Thoracic aorta (tissue), 2 donors: ENCODE measurements around the gene POMGNT2. TPM values are rescaled to one million over a fixed set of nuclear protein-coding genes. Genes with fewer than 3 reads are reported as not detected.

Experiments used
- ATAC-seq: fragments of 150-250 bp; one replicate; pipeline ENCODE4 v1.8.0; 2017; ENCODE audit warnings: low read depth; ENCODE audit not compliant: insufficient number of reproducible peaks, low FRiP score
- DNase-seq: peaks from one replicate; pipeline ENCODE4 v3.0.0-alpha.2; 2020; ENCODE audit warnings: low spot score
- H3K27ac ChIP-seq, 2 donors: fragments of 200-600 bp; sonication (generic); 1 replicate in 1 of 2; 2 replicates in 1 of 2; pipeline ENCODE4 v1.5.1; 2016; ENCODE audit warnings: mild to moderate bottlenecking in 2 of 2, moderate library complexity in 2 of 2
- H3K27me3 ChIP-seq: fragments of 200-600 bp; sonication (generic); replicated peaks from 2 replicates; pipeline ENCODE4 v1.6.0; 2016; ENCODE audit warnings: mild to moderate bottlenecking; ENCODE audit not compliant: insufficient read depth
- H3K36me3 ChIP-seq: fragments of 200-600 bp; sonication (generic); one replicate; pipeline ENCODE4 v1.5.1; 2016
- H3K4me1 ChIP-seq, 2 donors: fragments of 200-600 bp; sonication (generic); 1 replicate in 1 of 2; 2 replicates in 1 of 2; pipeline versions ENCODE4 v1.5.1 to v1.6.0; 2016; ENCODE audit warnings: low read depth in 2 of 2, mild to moderate bottlenecking in 1 of 2; ENCODE audit not compliant: control insufficient read depth in 1 of 2
- H3K4me3 ChIP-seq: fragments of 200-600 bp; sonication (generic); 2 replicates; pipeline ENCODE4 v1.5.1; 2016; ENCODE audit warnings: mild to moderate bottlenecking
- H3K9me3 ChIP-seq: fragments of 200-600 bp; sonication (generic); 2 replicates; pipeline ENCODE4 v1.5.1; 2016
- total RNA-seq, 2 donors: library from RNA; depleted of rRNA; stranded (reverse); fragments of >200 nt; gene quantifications; one replicate each; pipeline versions ENCODE4 v1.1.0 to v1.2.3, GENCODE V29; 2016
- TF ChIP-seq, protein P1 (sequence below): fragments of 200-600 bp; sonication (generic); IDR thresholded peaks from one replicate; pipeline ENCODE4 v1.5.1; 2019; ENCODE audit warnings: antibody characterized with exemption

The POMGNT2 gene
- total RNA-seq, 2 donors from 2014 or later: 8.6 to 21.7 TPM

DNA sequence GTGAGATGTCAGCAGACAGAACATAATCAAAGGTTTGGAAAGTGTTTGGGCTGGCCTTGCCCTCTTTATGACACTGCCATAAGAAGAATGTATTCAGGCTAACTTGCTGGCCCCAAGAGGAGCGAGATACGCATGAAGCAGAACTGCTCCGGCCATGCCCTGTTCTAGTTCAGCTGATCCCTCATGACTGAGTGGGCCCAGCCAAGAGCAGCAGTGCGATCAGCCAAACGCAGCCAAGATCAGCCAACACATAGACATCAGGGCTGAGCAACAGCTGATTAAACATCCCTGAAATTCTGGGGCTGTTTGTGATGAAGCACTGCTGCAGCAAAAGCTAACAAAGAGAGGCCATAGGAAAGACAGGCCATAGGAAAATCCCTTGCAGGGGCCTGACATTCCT is 24.1 kb downstream of the POMGNT2 start:
- H3K4me1 ChIP-seq: no peaks in the 10 kb centered on the region
- TF ChIP-seq, protein P1, sequence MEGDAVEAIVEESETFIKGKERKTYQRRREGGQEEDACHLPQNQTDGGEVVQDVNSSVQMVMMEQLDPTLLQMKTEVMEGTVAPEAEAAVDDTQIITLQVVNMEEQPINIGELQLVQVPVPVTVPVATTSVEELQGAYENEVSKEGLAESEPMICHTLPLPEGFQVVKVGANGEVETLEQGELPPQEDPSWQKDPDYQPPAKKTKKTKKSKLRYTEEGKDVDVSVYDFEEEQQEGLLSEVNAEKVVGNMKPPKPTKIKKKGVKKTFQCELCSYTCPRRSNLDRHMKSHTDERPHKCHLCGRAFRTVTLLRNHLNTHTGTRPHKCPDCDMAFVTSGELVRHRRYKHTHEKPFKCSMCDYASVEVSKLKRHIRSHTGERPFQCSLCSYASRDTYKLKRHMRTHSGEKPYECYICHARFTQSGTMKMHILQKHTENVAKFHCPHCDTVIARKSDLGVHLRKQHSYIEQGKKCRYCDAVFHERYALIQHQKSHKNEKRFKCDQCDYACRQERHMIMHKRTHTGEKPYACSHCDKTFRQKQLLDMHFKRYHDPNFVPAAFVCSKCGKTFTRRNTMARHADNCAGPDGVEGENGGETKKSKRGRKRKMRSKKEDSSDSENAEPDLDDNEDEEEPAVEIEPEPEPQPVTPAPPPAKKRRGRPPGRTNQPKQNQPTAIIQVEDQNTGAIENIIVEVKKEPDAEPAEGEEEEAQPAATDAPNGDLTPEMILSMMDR: no peak
- DNase-seq (no peak), ATAC-seq (no peak)
- H3K27ac ChIP-seq: no peak overlapping the region
- H3K27me3 ChIP-seq: no peaks in the 10 kb centered on the region
- H3K36me3 ChIP-seq: peaks cover 19% of the 10 kb centered on the region
- no peaks in the 10 kb centered on the region for H3K9me3 ChIP-seq
- no peak overlapping the region for H3K4me3 ChIP-seq

DNA sequence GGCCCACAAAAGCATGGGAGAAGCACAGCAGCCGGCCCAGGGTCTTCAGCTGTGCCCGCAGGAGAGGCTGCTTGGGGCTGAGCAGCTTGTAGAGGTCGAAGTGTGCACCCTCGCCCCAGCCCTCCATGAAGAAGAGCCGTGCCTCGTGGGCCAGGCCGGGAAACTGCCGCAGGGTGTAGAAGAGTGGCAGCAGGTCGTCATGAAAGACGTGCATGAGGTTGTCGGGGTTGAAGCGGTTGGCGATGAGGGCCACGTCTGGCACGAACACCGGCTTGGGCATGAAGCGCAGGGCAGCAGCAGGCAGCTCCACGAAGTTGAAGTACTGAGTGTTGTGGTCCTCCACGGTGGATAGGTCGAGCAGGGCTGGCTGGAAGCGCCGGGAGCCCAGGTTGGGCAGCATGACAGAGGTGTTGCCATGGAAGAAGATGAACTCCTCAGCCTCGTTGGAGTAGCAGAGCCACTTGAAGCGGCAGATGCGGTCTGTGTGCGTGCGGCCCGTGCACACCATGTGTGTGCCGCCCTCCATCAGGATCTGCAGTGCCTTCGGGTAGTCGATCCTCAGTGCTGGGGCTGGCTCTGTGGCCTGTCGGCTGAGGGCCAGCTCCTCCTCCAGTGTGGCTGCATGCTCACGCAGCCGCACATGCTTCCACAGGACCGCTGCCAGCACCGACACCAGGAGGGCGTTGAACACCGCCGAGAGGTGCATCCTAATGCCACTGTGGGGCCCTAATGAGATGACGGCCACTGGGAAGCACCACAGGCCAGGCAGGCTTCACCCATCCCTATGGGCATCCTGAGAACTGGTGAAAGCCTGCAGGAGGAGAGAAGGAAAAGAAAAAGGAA is 24.9 kb downstream of the POMGNT2 start:
- TF ChIP-seq, protein P1: no peak
- peaks cover 19% of the 10 kb centered on the region for H3K36me3 ChIP-seq
- no peak overlapping the region for H3K4me3 ChIP-seq
- H3K27ac ChIP-seq: no peak overlapping the region
- H3K27me3 ChIP-seq: no peaks in the 10 kb centered on the region
- no peaks in the 10 kb centered on the region for H3K4me1 ChIP-seq
- no peak for ATAC-seq
- no peaks in the 10 kb centered on the region for H3K9me3 ChIP-seq
- no peak for DNase-seq

DNA sequence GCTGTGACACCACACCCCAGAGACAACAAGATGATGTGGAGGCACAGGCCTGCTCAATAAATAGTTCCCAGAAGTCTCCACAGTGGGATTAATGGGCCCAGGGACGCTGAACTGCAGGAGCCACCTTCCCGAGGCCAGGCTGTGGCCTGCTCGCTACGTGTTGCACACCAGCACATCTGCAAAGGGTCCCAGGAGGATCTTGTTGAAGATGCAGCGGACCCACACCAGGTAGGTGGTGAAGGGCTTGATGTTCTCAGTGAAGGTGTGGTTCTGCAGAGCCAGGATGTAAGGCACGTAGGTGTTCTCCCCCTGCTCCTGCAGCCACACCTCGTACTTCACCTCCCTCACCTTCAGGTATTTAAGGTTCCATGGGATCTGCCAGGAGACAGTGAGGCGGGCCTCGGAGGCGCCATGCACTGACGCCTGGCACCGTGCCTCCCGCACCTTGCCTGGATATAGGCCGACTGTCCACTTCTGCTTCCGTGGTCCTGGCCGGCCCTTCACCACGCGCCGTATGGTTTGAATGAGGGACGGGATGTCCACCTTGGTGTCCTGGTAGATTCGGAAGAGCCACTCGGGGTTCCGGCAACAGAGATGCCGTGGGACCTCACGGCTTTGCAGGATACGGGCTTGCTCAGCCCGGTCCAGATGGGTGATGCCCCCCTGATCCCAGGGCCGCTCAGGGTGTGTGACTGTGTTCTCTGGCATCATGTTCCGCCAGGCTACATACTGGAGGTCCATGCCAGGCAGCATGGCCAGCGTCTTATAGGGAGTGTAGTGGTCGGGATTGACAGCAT is 26.1 kb downstream of the POMGNT2 start:
- ATAC-seq (no peak), DNase-seq (no peak)
- peaks cover 19% of the 10 kb centered on the region for H3K36me3 ChIP-seq
- TF ChIP-seq, protein P1: no peak
- H3K27me3 ChIP-seq: no peaks in the 10 kb centered on the region
- no peak overlapping the region for H3K27ac ChIP-seq
- H3K9me3 ChIP-seq: no peaks in the 10 kb centered on the region
- no peak overlapping the region for H3K4me3 ChIP-seq
- H3K4me1 ChIP-seq: no peaks in the 10 kb centered on the region

DNA sequence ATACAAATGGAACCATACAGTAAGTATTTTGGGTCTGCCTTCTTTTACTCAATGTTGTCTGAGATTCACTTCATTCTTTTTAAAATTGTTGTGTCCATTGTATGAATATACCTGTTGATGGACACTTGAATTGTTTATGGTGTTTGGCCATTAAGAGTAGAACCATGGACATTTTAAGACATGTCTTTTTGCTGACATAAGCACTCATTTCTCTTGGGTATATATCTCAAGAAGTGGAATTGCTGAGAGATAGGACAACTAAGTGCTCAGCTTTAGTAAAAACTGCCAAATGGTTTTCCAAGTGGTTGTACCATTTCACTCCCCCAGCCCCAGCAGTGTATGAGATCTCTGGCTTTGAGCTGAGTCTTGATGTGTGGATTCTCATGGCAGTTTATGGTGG is 28.2 kb downstream of the POMGNT2 start:
- TF ChIP-seq, protein P1: no peak
- no peak for DNase-seq
- no peak for ATAC-seq
- H3K27ac ChIP-seq: no peak overlapping the region
- peaks cover 19% of the 10 kb centered on the region for H3K36me3 ChIP-seq
- H3K9me3 ChIP-seq: no peaks in the 10 kb centered on the region
- no peak overlapping the region for H3K4me3 ChIP-seq
- no peaks in the 10 kb centered on the region for H3K27me3 ChIP-seq
- H3K4me1 ChIP-seq: no peaks in the 10 kb centered on the region

DNA sequence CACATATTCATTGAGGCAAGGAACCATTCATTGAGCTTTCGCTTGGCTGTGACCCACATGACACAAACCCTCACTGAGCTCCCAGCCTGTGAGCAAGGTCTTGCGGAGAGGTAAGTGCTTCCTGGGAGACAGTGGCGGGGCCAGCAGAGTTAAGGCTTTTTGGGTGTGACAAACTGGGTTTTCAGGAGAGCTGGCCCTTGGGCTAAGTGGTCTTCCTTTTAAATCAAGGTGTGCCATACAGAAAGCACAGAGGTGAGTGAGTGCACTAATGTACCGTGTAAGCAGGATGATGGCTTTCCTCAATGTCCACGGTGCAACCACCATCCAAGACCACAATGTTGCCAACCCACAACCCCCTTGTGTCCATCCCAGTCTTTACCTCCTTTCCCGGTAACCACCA is 28.6 kb downstream of the POMGNT2 start:
- no peak for DNase-seq
- Histone ChIP-seq H3K4me3 (no peak overlapping the region), H3K4me1 (no peaks in the 10 kb centered on the region), H3K27me3 (no peaks in the 10 kb centered on the region), H3K27ac (no peak overlapping the region), H3K36me3 (peaks cover 19% of the 10 kb centered on the region), H3K9me3 (no peaks in the 10 kb centered on the region)
- ATAC-seq: no peak
- TF ChIP-seq, protein P1: no peak
